HG03575 (cell line): ENCODE results near the gene CAMTA1.

ENCODE experiments used
- ATAC-seq: cut with Tn5 transposase; IDR thresholded peaks from one replicate; pipeline ENCODE4 v1.9.1; 2021; ENCODE audit not compliant: unreplicated experiment, insufficient number of reproducible peaks, low FRiP score; ENCODE audit errors: extremely low read depth

The CAMTA1 gene

DNA sequence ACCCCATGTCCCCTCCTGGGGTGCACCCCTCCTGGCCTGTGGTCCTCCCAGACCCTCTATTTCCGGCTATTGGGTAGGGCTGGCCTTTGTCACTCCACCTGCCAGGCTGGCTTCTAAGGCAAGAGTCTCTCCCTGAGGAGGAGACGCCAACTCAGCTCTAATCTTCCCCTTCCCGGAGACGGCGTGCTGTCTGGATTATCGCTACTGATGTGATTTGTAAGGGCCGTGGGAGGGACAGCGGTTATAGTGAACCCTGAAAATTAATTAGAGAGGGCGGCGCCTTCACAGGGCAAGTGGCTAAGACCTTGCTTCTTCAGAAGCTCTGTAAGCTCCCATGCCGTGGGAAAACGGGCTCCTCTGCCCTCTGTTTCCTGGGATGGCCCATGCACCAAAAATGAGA is 778.9 kb downstream of the CAMTA1 start:
- ATAC-seq = no peak

DNA sequence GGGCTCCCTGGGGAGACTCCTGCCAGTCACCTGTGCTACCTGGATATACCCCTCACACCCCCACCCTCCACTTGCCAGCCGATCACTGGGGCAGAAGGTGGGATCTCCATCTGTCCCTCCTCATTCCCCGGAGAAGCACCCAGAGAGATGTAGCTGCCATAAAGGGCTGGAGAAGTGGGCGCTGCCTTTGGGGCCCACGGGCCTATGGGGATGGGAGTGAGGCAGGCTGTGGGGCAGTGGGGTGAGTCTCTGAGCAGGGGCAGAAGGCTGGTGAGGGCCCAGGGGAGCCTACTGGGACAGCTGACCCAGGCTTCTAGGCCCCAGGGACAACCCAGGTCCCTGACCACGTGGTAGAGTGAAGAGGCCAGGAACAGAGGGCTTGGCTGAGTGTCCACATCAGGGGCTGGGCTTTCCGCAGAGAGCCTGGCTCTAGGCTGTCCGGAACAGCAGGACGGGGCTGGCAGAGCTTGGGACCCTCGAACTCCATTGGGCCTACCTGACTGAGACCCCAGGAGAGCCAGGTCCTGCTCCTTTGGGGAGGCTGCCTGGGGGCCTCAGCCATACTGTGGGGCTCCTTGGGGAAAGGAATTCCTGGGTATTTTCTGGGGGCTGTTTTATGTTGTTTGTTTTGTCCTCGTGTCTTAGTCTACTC is 780.0 kb downstream of the CAMTA1 start:
- no peak for ATAC-seq

DNA sequence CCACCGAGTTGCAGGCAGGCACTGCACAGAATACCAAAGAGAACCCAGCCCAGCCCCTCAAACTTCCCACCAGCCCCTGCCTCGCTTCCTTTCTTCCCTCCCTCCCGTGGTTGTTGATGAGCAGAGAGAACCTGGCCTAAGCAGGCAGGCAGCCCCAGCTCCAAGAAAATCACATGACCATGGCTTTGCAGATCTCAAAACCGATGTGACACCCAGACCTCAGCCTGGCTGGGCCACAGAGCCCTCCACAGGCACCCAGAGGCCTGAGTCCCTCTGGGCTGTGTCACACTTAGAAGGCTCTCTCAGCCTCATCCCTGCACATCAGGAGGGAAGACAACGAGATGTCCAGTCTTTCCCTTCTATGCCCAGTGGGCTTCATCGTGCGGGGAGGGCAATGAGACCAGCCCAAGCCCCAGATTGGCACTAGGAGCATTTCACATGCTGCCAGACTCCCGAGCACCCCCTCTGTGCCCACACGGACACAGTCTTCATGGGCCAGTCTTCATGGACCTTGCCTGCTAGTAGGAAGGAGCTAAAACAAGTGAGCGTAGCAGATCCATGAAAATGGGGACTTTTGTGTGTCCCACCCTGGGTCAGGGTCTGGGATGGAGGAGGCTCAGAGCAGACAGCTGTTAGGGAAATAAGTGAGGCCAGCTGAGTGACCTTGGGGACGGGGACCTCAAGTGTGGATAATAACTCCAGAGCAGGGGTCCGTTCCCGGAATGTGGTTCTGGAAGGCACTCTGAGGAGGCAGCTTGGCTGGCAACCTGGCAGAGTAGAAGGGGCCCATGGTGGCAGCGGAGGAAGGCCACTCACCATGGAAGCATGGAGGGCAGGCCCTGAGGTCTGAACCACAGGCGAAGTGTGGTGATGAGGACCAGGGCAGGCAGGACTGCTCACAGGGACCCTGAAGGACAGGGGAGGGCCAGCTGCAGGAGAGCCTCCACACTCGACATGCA is 781.4 kb downstream of the CAMTA1 start:
- no peak for ATAC-seq

DNA sequence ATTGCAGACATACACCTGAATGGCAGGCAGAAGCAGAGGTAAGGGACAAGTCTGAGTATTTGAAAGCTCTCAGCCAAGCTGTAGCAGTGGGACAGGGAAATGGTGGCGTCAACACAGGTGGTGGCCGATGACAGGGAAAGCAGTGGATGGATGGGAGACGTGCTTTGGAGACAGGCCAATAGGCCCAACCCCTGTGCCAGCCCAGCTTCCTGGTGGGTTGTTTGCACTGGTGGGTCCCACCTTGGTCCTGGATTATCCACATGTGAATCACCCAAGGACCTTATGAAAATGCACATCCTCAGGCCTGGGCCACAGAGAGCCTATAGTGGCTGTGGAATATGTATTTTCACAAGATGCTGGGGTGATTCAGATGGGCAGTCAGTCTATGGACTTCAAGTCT is 782.1 kb downstream of the CAMTA1 start:
- no peak for ATAC-seq

DNA sequence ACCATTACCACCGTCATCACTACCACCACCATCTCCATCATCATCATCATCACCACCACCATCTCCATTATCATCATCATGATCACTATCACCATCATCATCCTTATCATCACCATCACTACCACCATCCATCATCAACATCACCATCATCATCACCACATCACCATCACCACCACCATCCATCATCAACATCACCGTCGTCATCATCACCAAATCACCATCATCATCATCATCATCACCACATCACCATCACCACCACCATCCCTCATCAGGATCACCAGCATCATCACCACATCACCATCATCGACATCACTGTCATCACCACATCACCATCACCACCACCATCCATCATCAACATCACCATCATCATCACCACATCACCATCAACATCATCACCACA is 782.8 kb downstream of the CAMTA1 start:
- no peak for ATAC-seq

DNA sequence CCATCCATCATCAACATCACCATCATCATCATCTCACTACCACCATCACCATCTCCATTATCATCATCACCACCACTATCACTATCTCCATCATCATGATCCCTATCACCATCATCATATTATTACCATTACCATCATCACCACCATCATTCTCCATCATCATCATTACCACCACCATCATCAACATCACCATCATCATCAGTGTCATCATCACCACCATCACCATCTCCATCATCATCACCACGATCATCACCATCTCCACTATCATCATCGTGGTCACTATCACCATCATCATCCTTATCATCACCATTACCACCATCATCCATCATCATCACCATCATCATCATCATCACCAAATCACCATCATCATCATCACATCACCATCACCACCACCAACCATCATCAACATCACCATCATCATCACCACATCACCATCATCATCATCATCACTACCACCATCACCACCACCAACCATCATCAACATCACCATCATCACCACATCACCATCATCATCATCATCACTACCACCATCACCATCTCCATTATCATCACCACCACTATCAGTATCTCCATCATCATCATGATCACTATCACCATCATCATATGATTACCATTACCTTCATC is 783.8 kb downstream of the CAMTA1 start:
- ATAC-seq = no peak

DNA sequence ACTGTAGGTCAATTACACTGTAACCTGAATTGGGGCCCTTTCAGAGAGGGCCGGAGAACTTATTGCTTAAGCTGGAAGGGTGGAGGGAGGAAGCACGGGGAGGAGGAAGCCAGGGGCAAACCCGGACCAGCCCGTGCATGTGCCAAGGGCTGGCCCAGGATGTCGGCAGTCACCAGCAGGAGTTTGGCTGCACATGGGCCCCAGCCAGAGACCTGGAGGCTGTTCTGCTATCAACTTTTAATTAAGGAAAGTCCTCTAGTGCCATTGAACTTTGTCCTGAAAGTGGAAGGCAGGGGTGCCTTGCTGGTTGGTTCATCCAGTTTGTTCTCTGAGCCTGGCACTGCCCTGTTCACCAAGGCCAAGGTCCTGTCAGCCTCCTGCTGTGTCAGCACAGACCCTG is 785.1 kb downstream of the CAMTA1 start:
- no peak for ATAC-seq

DNA sequence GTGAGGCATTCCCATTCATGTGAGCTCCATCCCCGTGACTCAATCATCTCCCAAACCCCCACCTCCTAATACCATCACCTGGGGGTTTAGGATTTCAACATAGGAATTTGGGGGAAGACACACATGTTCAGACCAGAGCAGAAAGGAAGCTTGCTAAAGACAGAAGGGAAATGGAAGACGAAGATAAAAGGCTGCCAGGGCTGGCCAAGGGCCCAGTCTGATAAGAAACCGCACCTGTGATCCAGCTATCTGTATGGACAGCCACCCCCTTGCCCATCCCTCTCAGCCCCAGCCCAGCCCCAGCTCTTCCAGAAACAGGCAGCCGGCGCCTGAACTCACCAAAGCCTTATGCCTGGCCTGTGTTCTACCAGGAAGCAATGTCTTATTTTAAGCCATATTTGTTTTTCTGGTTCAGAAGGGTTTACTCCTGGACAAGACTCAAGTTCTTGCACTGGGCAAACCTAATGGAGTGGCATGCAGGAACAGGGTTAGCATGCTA is 787.4 kb downstream of the CAMTA1 start:
- ATAC-seq = no peak

DNA sequence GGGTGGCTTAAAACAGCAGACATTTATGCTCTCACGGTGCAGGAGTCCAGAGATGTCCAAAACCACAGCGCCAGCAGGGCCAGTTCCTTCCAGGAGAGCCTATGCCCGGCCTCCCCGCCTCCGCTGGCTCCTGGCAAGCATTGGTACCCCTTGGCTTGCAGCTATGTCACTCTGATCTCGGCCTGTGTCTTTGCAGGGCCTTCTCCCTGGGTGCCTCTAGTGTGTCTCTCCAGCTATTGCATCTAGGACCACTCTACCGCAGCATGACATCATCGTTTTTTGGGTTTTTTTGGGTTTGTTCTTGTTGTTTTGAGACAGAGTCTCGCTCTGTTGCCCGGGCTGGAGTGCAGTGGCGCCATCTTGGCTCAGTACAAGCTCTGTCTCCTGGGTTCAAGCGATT is 788.2 kb downstream of the CAMTA1 start:
- no peak for ATAC-seq

DNA sequence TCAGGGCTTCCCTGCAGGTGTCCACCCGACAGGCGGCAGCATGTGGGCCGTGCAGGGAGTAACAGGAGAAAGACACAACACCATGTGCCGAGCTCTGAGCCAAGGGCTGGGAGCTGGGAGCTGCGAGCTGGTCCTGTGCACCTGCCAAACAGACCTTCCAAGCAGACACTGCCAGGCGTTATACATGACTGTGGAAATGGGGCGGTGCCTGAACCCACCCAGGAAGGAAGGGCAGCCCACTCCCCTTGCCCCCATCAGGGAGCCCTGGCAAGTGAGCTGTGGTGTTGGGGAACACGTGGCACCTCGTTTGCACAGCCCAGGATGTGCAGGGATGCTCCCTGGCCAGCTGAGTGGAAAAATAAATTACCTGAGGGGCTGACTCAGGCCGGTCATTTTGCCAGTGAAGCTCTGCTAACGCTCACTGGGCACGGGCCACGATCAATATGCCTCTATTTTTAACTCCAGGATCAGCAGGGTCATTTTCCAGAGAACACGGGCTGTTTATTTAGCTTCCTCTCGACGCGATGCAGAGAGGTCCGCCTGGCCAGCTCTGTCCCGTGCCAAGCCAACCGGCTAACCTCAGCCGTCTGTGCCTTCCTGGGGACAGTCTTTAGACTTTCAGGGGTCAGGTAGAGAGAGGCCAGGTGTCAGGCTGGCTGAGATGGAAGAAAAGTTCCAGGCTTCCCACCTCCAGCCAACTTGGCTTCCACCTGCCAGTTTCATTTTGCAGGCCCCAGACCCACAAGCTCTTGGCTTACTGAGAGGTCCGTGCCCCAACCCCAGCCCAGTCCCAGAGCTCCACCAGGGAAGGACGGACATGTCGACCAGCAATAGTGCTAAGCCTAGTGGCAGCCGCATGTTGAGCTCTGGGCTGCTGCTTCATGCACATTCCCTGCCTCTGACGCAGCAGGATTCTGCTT is 789.1 kb downstream of the CAMTA1 start:
- no peak for ATAC-seq

DNA sequence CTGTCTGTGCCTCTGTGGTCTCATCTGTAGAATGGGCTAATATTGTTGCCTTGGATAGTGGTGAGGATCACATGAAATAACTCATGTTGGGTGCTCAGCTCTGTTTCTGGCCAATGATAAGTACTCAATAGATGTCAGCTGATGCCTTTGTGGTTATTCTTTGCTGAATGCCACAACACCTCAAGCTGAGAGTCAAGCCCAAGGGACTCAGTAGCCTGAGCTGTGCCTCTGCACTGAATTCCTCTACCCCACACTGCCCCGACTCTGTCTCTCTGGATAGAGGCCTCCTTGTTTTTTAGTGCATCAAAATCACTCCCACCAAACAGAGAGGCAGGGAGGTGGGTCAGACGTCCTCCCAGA is 789.8 kb downstream of the CAMTA1 start:
- ATAC-seq = no peak

DNA sequence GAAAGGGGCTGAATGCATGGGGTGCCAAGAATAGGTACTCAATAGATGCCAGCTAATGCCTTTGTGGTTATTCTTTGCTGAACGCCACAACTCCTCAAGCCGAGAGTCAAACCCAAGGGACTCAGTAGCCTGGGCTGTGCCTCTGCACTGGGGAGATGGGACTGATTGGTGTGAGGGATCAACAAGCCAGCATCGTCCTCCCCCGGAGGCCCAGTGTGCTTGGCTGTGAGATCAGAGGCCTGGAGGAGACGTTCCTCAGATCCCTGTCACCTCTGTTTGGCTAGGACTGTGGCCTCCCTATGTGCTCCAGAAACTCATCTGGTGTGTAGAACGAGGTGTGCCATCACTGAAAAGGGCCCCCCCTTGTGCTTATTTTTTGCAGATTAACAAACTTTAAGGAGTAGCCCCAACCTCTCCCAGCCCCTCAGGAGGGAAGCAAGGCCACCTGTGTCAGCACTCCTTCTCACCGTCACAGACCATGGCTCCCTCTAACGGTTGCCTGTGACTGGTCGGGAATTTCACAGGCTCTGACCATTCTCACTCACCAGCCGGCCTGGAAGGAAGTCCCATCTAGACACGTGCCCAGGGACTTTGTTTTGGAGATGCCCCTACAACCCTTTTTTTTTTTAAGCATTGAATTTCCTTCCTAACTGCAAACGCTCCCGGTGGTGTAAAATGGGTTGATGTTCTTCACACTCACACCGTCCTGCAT is 791.8 kb downstream of the CAMTA1 start:
- no peak for ATAC-seq

DNA sequence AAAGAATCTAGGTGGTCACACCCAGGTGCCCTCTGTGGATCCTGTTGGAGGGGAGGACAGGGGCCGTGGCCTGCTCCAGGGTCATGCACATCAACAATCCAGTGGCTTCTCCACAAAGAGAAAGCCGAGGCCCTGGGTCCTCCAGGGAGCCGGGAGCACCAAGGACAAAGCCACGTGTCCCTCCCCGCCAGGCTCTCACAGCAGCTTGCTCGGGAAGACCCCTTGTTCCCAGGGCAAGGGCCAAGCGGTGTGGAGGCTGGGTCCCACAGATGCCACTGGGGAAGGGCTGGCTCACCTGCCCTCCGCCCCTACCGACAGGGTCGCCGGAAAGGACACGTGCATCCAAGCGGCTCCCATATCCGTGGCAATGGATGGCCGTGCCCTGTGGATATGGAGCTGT is 793.0 kb downstream of the CAMTA1 start:
- ATAC-seq = no peak

DNA sequence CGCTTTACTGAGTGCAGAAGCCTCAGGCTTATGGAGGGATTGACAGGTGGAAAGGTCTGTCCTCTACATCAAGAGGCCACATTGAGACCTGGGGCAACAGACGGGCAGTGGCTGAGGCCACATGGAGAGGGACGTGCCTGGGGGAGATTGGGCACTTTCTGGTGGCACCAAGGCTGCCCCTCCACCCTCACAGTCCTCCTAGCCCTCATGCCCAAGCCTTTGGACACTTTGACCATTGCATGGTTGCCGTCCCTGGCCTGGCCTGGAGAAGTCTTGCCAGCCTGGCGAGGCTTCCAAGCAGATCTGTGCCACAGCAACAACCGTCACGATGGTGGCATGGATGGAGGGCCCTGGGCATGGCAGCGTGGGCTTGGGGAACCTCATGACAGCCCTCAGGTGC is 793.8 kb downstream of the CAMTA1 start:
- ATAC-seq = no peak

DNA sequence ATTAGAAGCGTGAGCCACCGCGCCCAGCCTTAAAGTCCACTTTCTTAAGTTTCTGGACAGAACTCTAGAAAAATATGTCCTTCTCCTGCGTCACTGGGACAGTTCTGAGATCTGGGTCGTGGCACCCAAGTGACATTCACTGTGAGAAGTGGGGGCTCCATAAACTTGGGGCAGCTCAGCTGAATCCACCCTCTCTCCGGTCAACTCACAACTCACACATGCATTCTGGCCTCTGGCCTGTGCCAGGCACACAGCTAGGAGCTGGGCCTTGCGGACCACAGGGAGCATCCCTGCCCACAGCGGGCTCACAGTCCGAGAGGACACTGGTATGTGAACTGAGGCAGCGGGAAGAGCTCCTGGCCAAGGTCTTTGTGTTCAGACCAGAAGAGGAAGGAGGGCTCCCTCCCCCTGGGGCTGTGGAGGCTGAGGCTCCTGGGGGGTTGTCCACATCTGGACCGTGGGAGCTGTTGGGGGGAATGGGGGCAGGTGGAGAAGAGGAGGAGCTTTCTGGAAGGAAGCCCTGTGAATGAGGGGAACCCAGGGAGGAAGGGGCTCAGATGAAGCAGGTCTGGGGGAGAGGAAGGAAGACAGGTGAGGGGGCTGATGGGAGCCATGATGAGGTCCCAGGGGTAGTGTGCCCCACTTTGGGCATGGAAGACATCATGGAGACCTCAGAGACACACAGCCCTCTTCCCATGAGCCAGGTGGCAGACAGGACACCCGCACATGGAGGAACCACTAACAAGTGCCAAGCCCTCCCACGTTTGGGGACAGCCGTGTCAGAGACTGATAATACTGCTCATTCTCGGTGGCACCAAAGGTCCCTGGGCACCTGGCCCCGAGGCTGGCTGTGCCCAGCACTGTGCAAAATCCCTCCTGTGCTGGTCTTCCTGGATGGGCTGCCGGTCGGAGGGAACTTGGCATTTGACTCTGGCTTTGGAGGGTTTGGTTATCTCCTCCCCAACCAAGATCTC is 794.9 kb downstream of the CAMTA1 start:
- no peak for ATAC-seq

DNA sequence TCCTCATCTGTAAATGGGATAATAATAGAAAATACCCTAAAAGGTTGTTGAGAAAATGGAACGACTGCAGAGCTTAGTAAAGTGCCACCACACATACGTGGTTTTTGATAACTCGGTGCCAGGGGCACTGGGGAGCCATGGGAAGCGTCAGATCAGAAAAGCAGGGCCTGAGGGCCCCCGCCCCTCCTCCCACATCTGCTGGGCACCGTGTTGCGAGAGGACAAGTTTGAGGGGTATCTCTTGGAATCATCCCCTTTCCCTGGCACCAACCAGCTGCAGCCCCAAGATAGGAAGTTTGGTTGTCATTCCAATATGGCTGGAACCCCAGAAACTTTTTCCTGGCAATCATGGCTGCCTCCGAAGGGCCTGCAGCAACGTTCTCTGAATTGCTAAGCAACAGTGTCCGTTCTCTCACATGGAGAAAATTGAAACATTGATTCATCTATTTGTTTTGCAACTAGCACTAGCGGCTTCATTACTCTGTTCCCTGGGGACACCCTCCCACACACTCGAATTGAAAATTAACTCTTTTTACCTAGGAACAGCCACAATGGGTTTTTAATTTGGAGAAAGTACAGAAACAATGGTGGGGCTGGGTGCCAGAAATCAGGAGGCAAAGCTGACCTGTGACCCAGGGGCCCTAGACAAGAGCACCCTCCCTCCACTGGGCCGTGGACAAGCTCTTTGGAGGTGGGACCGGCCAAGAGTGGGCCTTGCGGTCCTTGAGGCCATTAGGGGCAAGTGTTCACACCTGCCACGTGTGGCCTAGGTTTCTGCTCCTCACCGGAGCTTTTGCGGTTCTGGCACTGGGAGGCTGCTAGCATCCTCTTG is 795.9 kb downstream of the CAMTA1 start:
- no peak for ATAC-seq
